ENCODE results near the gene RPL7L1. TPM values are rescaled to one million over a fixed set of nuclear protein-coding genes. Genes with fewer than 3 reads are reported as not detected.

The RPL7L1 gene
- total and polyA plus RNA-seq, 2 of the 13 experiments (the other 11 are each of a cell fraction or from before 2014, with no cell fraction given), result 51.6 to 179 TPM

GRCh38 chr6:42890311-42891198 is 11.1 kb downstream of the RPL7L1 start (continued):
- TF ChIP-seq HMGXB3 (CRISPR knock-in tag; IDR thresholded peaks at IDR 0.05; ENCODE audit: borderline replicate concordance) (peak; percentile 83), ZNF331 (CRISPR knock-in tag; IDR thresholded peaks at IDR 0.05) (peak; percentile 77), GLI4 (CRISPR knock-in tag; IDR thresholded peaks at IDR 0.05; ENCODE audit: borderline replicate concordance) (peak; percentile 69; the same call in 1 of the 2 replicates), ATF2 (CRISPR knock-in tag; IDR thresholded peaks at IDR 0.05) (peak; percentile 61), ZNF484 (CRISPR knock-in tag; IDR thresholded peaks at IDR 0.05; ENCODE audit: borderline replicate concordance, low read depth) (peak; percentile 88; the same call in 1 of the 2 replicates), PLRG1 (conservative IDR thresholded peaks at IDR 0.05) (no peak), TMF1 (CRISPR knock-in tag; IDR thresholded peaks at IDR 0.05; ENCODE audit: low read depth) (peak; percentile 90; the same call in 1 of the 2 replicates), SNAPC4 (CRISPR knock-in tag; IDR thresholded peaks at IDR 0.05) (peak; percentile 96), SIN3A (IDR thresholded peaks at IDR 0.05; ENCODE audit: borderline replicate concordance, low read depth, low read length) (peak; percentile 87; the same call in 1 of the 2 replicates), ZNF468 (CRISPR knock-in tag; IDR thresholded peaks at IDR 0.05) (0 out of 2 replicates have a peak, but pooled peaks have one; percentile 95), SMAD1 (CRISPR knock-in tag; IDR thresholded peaks at IDR 0.05; ENCODE audit: borderline replicate concordance, low read depth) (peak; percentile 99), CEBPB (IDR thresholded peaks at IDR 0.05; ENCODE audit: borderline replicate concordance, low read depth, low read length) (no peak), SSRP1 (CRISPR knock-in tag; IDR thresholded peaks at IDR 0.05) (peak; percentile 95), ZNF558 (CRISPR knock-in tag; IDR thresholded peaks at IDR 0.05; ENCODE audit: borderline replicate concordance) (peak; percentile 77), MAFK (conservative IDR thresholded peaks at IDR 0.05 in 1 of 2, IDR thresholded peaks at IDR 0.05 in 1 of 2; ENCODE audit: low read length in 2 of 2) (no peak), KDM5A (IDR thresholded peaks at IDR 0.05; ENCODE audit: borderline replicate concordance, low read length) (peak; percentile 87), DR1 (CRISPR knock-in tag; IDR thresholded peaks at IDR 0.05) (peak; percentile 85), MED8 (CRISPR knock-in tag; IDR thresholded peaks at IDR 0.05; ENCODE audit: insufficient replicate concordance) (no peak)
